Inferior parietal cortex (tissue), 1 donor: ENCODE results near the gene SNRNP27.
"Not testable (repeated sequence)": the region's sequence is repeated elsewhere in the genome, so short reads cannot be mapped to it uniquely, and the experiment has no call there.

Experiments
- DNase-seq: peaks from one replicate; pipeline ENCODE4 v3.0.0-alpha.2; 2016; ENCODE audit errors: extremely low spot score

Gene SNRNP27, protein sequence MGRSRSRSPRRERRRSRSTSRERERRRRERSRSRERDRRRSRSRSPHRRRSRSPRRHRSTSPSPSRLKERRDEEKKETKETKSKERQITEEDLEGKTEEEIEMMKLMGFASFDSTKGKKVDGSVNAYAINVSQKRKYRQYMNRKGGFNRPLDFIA

DNA sequence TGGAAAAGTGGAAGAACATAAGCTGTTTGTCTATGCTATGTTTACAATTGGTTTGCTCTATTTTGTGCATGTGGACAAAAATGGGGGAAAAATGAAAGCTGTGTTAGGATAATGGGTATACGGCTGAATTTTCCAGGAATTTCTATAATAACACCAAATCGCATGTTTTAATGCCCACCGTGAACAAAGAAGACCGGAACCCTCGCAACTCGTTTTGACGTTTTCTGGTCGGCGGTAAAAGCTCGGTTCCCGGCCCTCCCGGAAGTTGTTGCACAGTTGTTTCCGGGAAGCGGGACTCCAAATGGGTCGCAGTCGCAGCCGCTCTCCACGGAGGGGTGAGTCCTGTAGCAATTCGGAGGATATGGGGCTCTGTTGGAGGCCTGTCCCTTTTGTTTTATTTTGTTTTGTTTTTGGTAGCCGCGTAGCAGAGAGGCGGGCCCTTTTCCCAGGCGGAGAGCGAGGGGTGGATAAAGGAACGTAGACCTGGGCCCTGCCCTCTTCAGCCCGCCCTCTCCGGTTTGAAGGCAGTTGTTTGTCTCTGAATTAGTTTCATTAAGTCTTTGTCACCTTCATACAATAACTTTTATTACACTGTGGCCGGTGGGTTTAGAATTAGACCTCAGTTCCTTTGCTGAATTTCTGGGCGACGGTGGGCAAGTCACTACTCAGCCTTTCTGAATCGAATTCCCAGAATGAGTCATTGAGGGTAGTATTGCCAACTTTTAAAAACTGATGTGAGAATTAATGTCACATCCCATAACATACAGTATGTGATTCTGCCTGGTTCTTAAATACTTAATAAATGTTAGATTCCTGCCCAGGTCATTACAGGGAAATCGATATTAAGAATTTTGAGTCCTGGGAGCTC is at the start of gene SNRNP27:
SNRNP27 (plus strand) TSS at position 273 of the 868 bp plus-strand sequence; CDS start at position 302, 29 bp downstream.
- peak; percentile 93 for DNase-seq

GRCh38 chr2:69843993-69844392 is 49.8 kb upstream of the SNRNP27 start:
- no peak for DNase-seq

DNA sequence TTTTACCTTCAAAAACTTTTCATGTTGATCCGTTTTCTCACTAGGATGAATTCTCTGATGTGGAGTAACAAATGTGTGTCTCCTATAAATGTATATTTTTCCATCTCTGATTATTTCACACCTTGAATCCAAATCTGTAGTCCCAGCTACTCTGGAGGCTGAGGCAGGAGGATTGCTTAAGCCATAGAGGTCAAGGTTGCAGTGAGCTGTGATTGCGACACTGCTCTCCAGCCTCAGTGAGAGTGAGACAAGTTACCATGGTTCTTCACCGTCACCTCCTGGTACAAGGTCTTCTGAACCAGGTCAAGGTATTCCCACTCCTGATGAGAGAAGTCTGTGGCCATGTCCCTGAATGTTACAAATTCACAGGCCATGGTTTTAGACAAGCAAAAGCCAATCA is 49.2 kb upstream of the SNRNP27 start:
- DNase-seq: no peak

DNA sequence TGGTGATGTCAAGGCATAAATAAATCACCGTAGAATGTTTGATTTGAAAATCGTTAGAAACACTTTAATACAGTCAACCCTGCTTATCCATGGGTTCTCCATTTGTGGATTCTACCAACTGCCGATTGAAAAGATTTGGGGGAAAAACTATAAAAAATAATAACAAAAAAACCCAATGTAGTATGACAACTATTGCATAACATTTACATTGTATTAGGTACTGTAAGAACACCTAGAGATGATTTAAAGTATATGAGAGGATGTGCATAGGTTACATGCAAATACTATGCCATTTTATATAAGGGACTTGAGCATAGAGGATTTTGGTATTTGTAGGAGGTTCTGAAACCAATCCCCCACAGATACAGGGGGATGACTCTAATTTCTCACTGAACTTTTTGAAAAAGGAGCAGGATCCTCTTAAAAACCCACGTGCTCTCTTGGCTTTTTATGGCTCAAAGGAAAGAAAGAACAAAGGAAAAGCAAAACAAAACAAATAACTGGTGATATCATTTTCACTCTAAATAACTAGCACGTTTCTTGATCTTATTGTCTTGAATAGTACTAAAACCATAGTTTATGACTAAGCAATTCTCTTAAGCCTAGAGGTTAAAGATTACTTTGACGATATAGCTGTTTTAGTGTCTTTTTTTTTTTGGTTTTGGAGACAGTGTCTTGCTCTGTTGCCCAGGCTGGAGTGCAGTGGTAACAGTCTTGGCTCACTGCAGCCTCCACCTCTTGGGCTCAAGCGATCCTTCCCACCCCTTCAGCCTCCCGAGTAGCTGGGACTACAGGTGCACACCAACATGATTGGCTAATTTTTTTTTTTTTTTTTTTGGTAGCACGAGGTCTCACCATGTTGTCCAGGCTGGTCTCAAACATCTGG is 47.3 kb upstream of the SNRNP27 start:
- DNase-seq: no peak

DNA sequence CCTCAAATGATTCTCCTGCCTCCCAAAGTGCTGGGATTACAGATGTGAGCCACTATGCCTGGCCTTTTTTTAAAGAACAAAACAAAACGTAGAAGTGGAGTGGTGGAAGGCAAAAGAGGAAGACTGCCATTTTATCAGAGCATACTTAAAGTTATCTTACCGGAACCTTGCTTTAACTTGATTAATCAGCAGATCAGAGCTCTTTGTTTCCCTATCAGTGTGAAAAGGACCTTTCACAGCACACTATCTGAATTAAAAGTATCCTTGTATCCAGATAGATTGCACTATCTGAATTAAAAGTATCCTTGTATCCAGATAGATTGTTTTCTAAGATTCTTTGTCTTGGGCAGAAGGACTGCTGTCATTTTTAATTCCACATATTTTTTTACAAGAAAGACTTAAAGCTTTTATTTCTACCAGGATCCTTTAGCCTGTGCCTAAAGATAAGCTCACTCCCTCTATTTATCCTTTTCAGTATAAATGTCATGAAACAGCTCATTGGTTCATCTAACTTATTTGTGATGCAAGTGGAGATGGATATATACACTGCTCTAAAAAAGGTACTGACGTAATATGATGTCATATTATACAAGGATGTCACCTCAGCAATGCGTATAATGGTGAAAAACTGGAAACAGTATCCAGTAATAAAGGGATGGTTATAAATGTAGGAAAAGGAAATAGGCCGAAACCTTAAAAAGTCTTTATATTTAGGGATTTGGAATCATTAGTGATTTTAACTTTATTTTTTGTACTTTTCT is 46.5 kb upstream of the SNRNP27 start:
- DNase-seq: no peak

DNA sequence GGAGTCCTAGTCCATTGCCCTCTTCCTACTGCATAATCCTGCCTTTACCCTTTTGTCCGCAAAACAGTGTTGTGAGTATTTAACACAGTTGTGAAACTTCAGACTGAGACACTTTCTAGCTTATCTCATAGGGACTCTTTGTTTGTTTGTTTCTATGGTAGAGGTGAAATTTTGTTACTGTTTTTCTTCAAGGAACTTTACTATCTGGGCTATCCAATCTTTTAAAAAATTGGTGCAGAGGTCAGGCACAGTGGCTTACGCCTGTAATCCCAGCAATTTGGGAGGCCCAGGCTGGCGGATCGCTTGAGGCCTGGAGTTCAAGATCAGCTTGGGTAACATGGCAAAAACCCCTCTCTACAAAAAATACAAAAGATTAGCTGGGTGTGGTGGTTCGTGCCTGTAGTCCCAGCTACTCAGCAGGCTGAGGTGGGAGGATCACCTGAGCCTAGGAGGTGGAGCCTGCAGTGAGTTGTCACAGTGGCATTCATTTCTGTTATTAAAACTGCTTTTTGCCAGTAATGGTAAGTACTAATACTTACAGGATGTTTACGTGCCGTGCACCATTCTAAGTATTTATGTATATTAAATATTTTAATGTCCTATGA is 45.5 kb upstream of the SNRNP27 start:
- no peak for DNase-seq

- no peak for DNase-seq
These were observed 35.5 kb upstream of the SNRNP27 start for GRCh38 chr2:69858261-69858660.

GRCh38 chr2:69863298-69863697 is 30.5 kb upstream of the SNRNP27 start:
- no peak for DNase-seq

- DNase-seq: no peak
These were observed 5.3 kb upstream of the SNRNP27 start for GRCh38 chr2:69888451-69888850.

- no peak for DNase-seq
These were observed 4.5 kb upstream of the SNRNP27 start for GRCh38 chr2:69889302-69889701.

- no peak for DNase-seq
These were observed 2.9 kb upstream of the SNRNP27 start for GRCh38 chr2:69890881-69891280.

DNA sequence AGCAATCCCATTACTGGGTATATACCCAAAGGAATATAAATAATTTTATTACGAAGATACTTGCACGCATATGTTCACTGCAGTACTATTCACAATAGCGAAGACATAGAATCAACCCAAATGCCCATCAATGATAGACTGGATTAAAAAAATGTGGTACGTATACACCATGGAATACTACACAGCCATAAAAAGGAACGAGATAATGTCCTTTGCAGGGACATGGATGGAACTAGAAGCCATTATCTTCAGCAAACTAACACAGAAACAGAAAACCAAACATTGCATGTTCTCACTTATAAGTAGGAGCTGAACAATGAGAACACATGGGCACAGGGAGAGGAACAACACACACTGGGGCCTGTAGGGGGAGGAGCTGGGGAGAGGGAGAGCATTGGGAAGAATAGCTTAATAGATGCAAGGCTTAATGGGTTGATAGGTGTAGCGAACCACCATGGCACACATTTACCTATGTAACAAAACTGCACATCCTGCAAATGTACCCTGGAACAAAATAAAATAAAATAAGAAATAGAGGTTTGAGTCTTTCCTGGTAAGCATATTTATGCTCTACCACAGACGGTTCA is 825 bp upstream of the SNRNP27 start:
- DNase-seq: not testable (repeated sequence)

- DNase-seq: not testable (repeated sequence)
These were observed 981 bp downstream of the SNRNP27 start for GRCh38 chr2:69894737-69895136.

DNA sequence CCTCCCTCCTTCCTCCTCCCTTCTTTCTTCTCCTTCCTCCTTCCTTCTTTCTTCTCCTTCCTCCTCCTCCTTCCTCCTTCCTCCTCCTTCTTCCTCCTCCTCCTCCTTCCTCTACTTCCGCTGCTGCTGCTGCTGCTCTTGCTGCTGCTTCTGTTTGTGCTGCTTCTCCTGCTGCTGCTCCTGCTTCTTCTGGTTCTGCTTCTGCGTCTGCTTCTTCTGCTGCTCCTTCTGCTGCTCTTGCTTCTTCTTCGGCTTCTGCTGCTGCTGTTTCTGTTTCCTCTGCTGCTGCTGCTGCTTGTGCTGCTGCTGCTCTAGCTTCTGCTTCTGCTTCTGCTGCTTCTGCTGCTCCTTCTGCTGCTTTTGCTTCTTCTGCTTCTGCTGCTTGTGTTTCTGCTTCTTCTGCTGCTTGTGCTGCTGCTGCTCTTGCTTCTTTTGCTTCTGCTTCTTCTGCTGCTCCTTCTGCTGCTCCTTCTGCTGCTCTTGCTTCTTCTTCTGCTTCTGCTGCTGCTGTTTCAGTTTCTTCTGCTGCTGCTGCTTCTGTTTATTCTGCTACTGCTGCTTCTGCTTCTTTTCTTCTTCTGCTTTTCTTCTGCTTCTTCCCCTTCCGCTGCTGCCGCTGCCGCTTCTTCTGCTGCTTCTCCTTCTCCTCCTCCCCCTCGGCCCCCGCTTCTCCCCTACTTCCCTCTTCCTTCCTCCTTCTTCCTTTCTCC is 8.6 kb downstream of the SNRNP27 start:
- DNase-seq: no peak

DNA sequence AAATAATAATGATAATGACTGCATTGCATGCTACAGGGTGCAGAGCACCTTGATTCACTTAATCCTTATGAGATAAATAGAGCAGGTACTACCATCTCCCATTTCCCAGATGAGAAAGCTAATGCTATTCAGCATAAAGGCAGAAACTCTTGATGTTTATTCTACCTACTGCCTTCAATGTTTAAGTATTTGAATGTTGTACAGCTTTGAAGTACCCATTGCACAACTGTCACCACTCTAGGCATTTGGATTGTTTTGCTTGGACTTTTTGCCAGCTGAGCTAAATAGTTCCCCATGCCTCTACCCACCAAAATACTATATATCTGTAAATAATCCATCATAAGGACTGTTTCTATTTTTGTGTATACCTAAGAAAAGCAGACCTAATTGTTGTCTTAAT is 13.5 kb downstream of the SNRNP27 start:
- no peak for DNase-seq

DNA sequence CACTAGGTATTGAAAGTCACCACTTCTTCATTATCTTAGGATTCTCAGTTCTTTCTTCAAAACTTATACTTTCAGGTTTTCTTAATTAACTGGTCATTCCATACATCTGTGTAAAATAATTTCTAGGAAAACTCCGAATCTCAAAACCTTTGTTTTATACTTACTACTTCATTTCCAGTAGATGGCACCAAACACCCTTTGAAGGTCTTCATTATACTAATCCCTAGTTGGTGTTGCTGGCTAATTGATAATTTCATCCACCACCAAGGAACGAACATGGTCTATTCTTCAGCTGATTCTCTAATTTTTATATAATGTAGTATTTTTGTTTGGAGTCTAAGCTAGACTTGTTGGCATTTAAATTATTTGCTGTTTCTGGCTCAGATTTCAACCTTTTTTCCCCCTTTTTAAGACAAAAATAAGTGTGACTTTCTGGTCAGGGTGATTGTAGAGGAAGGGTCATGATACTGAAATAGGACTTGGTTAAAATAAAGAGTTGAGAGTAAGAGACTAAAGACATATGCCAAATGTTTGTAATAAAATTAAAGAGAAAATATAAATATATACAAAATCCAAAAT is 18.3 kb downstream of the SNRNP27 start:
- DNase-seq: peak; percentile 82

DNA sequence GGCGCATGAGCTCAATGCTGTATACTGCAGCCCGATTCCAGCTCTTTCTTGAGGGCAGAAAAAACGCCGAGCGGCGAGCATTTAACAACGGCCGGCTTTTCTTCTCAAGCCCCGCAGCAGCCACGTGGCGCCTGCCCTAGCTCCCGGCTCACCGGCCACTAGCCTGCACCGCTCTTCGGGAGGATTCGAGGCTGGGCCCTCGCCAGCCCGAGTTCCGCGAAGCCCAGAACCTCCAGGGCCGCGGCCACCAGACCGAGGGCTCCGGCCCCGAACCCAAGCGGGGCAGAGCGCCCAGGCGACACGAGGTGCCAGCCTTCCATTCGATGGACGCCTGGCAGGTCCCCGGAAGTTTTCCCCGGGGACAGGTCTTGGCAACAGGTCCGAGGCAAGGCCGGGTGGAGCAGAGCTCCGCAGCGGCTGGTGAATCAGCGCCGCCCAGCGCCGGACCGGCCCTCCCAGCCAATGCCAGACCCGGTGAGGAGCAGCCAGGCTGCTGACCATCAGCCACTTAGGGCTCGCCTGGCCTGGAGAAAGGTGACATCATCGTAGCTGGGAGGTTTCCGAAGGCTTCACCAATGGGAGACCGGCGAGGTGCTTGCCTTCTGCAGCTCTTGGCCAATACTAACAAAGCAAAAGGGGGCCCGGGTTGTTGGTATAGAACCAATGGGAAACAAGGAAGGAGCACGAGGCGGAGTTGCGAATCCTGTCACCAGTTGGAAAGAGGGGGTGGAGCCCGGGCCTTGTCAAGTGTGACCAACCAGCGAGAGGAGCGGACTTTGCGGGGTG is 20.6 kb downstream of the SNRNP27 start:
- peak; percentile 99 for DNase-seq

- DNase-seq: no peak
These were observed 21.5 kb downstream of the SNRNP27 start, which contains the start of gene MXD1 for GRCh38 chr2:69914950-69915945. Gene MXD1, plus strand, starts transcription at chr2:69915109. Its CDS starts 222 bp downstream, at chr2:69915331.
